Stimulated activated CD8-positive, alpha-beta memory T cell treated with anti-CD3 and anti-CD28 coated beads, Interleukin-12 subunit alpha, Interleukin-12 subunit beta, amount 100 ng/mL, for 4 hours (primary cell): ENCODE measurements around the gene ARL6IP6.

Experiments
- DNase-seq: peaks from one replicate; pipeline ENCODE4 v3.0.0-alpha.2; 2020; ENCODE audit warnings: low read depth

Gene ARL6IP6

DNA sequence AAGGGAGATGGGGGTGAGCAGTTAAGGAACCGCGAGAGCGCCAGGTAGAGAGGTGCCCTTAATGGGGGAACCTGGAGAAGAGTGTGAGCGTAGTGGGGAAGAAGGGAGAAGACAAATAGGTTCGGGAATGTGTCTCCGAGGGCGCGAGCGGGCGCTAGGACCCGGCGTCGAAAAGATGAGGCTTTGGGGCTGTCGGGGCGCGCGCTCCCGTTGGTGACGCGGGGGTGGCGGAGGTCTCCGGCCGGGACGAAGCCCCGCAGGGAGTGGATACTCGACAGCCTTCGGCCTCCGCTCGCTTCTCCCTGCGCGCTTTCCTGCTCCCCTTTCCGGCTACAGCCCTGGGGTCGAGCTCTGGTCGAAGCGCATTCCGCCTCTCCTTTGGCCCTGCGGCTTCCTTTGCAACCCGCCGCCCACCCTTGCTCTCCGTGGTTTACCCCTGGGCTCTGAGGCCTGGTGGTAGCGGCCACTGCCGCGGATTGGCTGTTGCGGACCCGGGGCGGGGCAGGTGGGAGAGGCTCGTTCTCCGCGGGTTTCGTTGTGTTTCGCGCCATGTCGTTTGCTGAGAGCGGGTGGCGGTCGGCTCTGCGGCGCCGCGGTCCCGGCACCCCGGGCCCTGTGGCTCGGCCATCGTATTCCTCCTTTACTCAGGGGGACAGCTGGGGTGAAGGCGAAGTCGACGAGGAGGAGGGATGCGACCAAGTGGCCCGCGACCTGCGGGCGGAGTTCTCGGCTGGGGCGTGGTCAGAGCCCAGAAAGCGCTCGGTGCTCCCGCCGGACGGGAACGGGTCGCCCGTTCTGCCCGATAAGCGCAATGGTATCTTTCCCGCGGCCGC, at the start of gene ARL6IP6:
Gene ARL6IP6 (plus strand): TSS at position 545 of the 833 bp plus-strand sequence. CDS start 5 bp downstream, at position 550.
- DNase-seq, result peak; percentile 90

DNA sequence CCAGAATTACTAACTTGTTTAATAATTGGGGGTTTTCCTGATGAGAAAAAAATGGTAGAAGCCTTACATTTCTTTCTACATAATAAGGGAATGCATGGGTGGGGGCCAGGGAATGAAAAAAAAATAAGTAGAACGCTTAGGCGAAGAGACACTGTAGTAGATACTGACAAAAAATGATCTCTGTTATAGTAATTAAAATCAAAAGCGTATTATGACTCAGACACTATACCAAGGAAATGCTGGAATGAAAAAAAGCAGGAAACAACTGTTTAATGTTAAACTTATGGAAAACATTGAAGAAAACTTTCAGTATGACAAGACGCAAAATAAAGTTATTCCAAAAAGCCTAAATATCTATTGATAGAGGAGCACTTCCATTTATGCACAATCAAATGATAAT, 44.1 kb upstream of the ARL6IP6 start:
- DNase-seq, result no peak

DNA sequence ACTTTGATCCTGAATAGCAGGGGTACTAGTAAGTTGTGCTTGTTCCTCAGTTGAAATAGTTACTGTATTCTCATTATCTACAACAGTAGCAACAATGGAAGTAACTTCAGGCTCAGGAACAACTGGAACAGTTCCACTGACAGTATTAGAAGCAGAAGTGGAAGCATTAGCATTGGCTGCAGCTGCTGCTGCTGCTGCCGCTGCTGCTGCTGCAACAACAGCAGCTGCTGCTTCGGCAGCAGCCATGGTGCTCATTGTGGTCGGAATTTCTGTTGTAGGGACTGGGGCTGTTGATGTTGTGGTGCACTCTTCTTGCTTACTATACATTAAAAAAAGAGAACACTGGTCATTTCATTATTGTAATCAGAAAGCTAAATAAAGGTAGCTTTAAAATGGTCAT, 42.0 kb upstream of the ARL6IP6 start:
- DNase-seq, result no peak

- DNase-seq, result no peak
Observed at GRCh38 chr2:152678808-152679207, 39.6 kb upstream of the ARL6IP6 start.

- DNase-seq, result no peak
Observed at GRCh38 chr2:152682663-152683062, 35.8 kb upstream of the ARL6IP6 start.

GRCh38 chr2:152683400-152683799, 35.0 kb upstream of the ARL6IP6 start:
- no peak for DNase-seq

DNA sequence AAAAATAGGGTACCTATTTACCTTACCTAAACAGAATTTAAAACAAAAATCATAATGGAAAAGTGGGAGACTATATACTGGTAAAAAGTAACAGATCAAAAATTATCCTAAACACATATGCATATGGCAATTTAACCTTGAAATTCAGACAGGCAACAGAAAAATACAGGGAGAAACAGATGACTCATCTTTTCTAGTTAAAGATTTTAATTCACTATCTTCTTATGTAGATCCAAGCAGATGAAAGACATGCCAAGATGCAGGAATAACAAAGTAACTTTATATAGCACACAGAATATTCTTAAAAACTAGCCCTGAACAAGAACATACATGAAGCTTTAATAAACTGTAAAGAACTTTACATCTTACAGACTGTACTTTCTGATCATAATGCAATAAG, 32.1 kb upstream of the ARL6IP6 start:
- no peak for DNase-seq

DNA sequence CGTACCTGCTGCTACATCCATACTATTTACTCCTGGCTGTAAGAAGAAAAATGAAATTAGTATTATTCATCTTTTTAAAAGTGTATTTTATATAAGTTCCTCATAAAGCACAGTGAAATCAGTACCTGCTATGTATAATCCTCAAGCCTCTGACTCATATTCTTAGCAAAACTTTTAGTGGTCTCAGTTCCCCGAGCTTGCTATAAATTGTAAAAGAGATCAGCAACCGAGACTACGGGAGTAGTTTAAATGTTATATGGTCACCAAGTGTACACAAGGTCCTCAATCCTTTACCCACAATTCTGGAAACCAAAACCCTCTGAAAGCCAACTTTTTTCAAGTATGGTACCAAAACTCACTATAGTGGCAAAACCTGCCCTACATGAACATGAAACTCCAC, 25.4 kb upstream of the ARL6IP6 start:
- no peak for DNase-seq

DNA sequence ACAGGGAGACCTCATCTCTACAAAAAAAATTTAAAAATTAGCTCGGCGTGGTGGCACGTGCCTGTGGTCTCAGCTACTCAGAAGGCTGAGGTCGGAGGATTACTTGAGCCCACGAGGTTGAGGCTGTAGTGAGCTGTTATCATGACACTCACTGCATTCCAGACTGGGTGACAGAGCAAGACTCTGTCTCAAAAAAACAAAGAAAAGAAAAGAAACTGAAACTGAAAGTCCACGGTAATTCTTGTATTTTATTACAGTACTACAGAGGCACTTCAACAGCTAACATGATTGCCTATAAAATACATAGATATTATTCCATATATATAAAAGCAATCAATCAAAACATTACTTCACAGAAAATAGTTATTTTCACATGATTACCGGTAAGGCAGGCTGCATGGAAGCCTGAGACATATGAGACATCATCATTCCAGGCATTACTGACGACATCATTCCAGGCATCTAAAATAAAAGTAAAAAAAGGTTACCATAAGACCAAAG, 24.2 kb upstream of the ARL6IP6 start:
- DNase-seq, result peak; percentile 3

DNA sequence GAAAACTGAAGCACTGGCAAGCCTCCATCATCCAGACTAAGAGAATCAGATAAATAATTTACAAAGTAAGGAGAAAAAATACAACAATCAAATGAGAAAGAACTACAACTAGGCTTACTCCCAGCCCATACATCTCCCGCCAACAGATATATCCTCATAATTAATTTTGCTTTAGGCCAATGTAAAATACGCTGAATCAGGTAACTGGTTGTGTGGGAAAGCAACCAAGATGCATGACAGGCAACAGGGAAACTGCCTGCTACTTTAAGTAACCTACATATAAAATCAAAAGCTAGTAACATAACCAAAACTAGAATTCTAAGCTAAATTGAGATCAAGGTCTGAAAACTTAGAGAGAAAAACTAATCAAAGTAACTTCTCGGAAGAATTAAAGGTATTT, 22.7 kb upstream of the ARL6IP6 start:
- no peak for DNase-seq

DNA sequence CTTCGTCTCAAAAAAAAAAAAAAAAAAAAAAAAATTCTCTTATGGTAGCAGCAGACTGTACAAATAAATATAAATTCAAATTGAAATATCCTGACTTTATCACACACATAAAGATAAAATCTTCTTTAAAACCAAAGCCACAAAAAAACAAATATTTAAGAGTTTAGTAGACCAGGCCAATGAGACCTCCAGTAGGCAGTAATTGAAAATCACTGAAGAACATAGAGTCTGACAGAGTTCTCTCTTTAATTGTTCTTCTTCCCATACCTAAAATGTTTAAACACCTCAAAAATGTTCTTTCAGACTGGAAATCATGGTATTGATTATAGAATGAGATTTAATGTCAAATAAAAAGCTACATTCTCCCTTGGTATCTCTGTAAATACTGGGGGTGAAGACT, 21.9 kb upstream of the ARL6IP6 start:
- no peak for DNase-seq

- DNase-seq, result no peak
Observed at GRCh38 chr2:152701198-152701597, 17.2 kb upstream of the ARL6IP6 start.

DNA sequence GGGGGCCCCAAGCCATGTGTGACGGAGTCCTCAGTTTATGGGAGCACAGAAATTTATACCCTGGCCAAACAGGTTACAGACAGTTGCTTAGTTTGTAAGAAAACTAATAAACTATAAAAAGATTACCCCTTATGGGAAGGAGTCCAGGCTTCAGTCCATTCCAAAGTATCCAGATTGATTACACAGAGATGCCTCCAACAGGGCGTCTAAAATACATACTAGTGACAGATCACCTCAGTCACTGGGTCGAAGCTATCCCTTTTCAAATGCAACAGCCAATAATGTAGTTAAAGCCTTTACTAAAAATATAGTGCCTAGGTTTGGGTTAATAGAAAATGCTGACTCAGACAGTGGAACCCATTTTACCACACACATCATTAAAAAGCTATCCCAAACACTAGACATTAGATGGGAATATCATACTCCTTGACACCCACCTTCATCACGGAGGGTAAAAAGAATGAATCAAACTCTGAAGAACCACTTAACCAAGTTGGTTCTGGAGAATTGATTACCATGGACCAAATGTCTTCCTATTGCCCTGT, 11.9 kb upstream of the ARL6IP6 start:
- DNase-seq, result no peak

DNA sequence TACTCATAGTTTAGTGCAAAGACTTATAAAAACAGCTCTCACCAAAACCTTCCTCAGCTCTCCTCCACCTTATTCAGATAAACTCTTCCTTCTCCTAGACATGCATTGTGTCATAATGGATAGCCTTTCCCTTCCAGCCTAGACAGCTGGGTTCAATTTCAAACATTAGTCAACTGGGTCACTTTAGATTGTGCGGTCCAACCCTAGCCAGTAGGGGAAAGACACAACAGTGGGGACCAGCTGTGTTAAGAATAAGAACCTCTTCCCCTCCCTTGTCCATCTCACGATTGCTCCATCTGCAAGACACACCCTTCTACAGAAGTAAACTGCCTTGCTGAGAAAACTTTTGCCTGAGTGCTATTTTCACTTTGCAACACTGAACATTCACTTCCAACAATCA, 9.7 kb upstream of the ARL6IP6 start:
- DNase-seq, result no peak

DNA sequence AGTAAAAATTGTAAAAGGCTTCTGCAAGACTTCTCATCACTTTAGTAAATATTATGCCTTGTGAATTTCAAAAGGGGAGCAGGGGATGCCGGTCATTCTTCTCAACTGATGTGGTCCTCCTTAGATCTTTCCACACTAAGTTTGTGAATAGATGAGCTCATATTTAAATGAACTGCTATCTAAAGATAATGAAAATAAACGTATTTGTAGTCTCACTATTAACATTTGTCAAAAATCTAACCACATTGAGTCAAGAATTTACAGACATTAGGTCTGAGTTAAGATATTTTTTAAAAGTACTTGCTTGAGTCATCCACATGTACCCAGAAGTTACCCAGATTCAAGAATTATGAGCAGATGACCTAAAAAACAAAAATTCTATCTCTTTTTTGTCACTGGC, 7.7 kb upstream of the ARL6IP6 start:
- no peak for DNase-seq

GRCh38 chr2:152715112-152715511, 3.3 kb upstream of the ARL6IP6 start:
- no peak for DNase-seq

- DNase-seq, result no peak
Observed at GRCh38 chr2:152715854-152716428, 2.5 kb upstream of the ARL6IP6 start.

- no peak for DNase-seq
Observed at GRCh38 chr2:152716805-152717227, 1.6 kb upstream of the ARL6IP6 start.

- peak; percentile 98 for DNase-seq
Observed at GRCh38 chr2:152717228-152718075, 968 bp upstream of the ARL6IP6 start, which contains the start of gene PRPF40A. Gene PRPF40A, minus strand, starts transcription at chr2:152717461. Its CDS starts 22 bp downstream, at chr2:152717439.

GRCh38 chr2:152718909-152719645, 657 bp downstream of the ARL6IP6 start:
- DNase-seq, result no peak

DNA sequence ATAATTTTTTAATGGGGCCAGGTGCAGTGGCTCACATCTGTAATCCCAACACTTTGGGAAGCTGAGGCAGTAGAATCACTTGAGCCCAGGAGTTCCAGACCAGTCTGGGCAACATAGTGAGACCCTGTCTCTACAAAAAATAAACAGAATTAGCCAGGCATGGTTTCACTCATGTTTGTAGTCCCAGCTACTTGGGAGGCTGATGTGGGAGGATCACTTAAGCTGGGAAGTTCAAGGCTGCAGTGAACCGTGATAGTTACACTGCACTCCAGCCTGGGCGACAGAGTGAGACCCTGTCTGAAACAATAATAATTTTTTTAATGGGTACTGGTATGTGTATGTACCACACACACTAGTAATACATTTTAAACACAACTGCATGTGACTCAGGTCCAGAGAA, 2.4 kb downstream of the ARL6IP6 start:
- no peak for DNase-seq
